Dermis microvascular lymphatic vessel endothelial cell (primary cell): Measurements from ENCODE around the gene STARD5. TPM values are rescaled to one million over a fixed set of nuclear protein-coding genes. Genes with fewer than 3 reads are reported as not detected.
"Not testable (repeated sequence)": the region's sequence is repeated elsewhere in the genome, so short reads cannot be mapped to it uniquely, and the experiment has no call there.

Source experiments
- DNase-seq, 2 donors: peaks; one replicate each; pipeline versions ENCODE4 v3.0.0 to v3.0.0-alpha.2; 2010; ENCODE audit warnings: low read depth in 2 of 2
- total RNA-seq: library from RNA; depleted of rRNA; stranded (reverse); fragments of >200 nt; gene quantifications from 2 replicates; pipeline ENCODE4 v1.2.1, GENCODE V29; 2014

Gene STARD5
- total RNA-seq, 1 donor from 2014 or later = 0.77 TPM

DNA sequence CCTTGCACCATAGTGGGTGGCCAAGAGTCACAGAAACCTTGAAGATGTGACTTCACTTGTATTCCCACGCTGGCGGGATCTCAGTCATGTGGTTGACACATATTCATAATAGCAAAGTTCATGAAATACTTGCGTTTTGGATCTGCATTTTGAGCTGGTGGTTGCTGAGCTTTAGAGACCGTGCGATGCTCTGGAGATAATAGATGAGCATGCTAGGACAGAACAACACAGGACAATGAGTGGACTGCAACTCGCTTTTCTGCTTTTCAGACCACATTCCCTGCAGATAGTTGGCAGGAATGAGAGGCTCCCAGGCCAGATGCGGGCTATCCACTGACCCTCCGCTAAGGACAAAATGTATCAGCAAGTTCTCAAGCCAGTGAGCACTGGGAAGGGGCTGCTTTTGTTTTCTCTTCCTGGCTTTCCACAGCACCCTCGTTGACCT is 13.8 kb upstream of the STARD5 start:
- no peak for DNase-seq

- no peak for DNase-seq
Observed at GRCh38 chr15:81337241-81337640, 13.3 kb upstream of the STARD5 start.

- DNase-seq = peak in 1 of 2 donors; percentile 33
Observed at GRCh38 chr15:81336568-81336967, 12.6 kb upstream of the STARD5 start.

GRCh38 chr15:81335631-81336030 is 11.7 kb upstream of the STARD5 start:
- no peak for DNase-seq

DNA sequence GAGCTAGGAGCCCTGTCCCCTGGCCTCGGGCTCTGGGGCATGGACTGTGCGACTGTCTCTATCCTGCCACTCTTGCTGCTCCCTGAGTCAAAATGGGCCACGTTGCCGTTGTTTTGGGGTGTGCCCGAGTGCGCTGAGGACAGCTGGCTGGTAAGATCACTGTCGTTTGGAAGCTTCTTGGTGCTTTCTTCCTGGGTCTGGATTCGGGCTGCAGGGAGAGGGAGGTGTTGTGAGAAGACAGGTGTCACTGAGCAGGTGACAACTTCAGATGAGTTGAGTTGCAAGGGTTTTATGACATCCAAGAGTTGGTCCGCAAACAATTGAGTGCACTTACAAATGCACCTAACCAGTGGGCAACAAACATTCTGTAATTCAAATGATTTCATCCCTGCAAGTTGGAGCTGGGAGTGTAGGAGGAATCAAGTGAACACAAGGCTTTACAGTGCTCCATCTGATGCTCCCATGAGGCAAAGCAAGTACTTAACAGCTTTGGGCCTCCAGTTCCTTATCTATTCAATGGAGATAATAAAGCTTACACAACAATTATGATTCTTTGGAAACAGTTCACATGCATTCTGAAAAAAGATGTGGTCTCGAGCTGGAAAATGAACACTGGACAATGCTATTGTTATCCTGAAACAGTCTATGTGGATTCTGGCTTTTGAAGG is 11.0 kb upstream of the STARD5 start:
- DNase-seq = no peak

DNA sequence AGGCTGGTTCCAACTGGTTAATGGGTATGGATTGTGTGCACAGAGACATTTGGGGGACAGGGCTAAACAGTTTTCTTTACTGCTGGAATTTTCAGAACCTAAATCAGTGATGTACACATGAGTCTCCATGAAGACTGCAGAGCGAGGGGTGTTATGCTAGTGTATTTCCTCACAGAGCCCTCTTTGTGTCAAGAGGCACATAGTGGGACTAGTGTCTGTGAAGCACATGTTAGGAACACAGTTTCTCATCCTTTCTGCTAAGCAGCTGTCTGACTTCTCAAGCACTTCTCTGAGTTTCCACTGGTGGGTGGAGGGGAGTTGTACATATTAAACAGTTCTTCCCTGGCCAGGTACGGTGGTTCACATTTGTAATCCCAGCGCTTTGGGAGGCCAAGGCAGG is 9.4 kb upstream of the STARD5 start:
- no peak for DNase-seq

GRCh38 chr15:81332326-81332725 is 8.4 kb upstream of the STARD5 start:
- no peak for DNase-seq

- DNase-seq = no peak
Observed at GRCh38 chr15:81331600-81331999, 7.7 kb upstream of the STARD5 start.

DNA sequence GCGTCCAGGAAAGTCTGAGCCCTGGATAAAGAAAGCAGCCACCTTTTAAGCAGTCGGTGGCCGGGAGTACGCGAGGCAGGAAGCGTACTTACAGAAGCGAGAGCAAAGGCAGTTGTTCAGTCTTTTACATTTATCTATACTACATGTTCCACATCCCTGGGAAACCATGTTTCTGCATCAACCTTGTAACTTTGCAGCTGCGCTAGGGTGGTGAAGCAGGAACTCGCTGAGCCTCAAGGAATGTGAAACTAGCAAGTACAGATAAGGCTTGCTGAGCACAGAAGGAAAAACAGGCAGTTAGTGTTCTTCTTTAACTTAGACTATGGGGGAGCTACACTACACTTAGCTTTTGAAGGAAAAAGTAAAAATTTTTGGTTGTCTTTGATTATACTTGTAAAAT is 7.2 kb upstream of the STARD5 start:
- DNase-seq = not testable (repeated sequence)

DNA sequence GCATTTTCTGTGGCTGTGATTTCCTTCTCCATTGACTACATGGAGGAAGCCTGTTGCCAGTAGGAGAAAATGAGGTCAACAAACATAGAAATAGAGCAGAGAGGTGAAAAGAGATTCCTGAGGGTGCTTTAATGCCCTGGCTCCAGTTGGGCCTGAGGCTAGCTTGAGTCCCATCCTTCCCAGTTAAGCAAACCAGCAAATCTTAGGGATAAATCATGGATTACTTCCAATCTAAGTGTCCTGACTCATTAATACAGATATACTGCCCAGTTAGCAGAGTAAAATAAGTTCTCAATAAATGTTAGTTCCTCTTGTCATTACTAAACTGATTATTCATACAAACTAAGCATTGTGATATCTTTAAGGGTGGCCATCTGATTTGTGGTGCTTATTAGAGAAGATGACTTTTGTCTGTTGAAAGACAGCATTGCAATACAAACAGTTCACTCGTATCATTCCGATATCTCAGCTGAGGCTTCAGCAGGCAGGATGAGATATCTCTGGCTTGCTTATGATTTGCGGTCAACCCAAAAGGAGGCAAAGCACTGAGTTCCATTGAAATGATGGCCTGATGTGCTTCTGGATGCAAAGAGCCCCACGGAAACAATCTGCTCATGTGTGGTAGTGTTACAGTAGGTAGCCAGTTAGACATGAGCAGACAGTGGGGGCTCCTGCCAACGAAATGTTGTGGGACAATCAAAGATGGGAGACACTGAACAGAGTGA is 6.6 kb upstream of the STARD5 start:
- no peak for DNase-seq

- DNase-seq = no peak
Observed at GRCh38 chr15:81329446-81329845, 5.5 kb upstream of the STARD5 start.

- no peak for DNase-seq
Observed at GRCh38 chr15:81327516-81327915, 3.6 kb upstream of the STARD5 start.

- DNase-seq = no peak
Observed at GRCh38 chr15:81326466-81327212, 2.7 kb upstream of the STARD5 start.

GRCh38 chr15:81323559-81323943 is 390 bp downstream of the STARD5 start:
- no peak for DNase-seq

DNA sequence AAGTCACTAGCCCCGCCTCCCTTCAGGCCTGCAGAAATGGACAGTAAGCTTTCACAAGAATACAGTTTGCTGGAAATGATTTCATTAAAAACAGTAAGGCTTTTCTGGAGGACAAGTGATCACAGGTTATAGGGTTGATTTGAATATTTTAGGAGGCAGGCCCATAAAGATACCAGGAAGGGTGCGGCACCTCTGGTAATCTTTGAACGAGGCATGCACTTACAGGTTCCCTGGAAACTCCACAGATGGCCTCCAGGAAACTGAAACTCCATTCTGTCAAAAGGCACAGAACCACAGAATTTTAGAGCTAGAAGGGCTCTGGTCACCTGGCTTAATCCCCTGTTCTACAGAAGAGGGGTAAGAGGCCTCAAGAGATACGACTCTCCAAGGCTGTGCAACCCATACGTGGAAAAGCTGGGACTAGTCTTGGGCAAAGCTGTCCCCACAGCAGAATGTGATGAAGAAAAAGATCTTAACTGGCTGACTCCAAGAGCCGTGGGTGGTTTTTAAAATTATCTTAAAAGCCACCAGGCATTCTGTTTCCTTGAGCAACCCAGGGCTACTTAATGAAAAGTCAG is 1.2 kb downstream of the STARD5 start:
- DNase-seq = no peak

GRCh38 chr15:81321667-81322066 is 2.3 kb downstream of the STARD5 start:
- no peak for DNase-seq

GRCh38 chr15:81317642-81318017 is 6.3 kb downstream of the STARD5 start:
- DNase-seq = no peak

DNA sequence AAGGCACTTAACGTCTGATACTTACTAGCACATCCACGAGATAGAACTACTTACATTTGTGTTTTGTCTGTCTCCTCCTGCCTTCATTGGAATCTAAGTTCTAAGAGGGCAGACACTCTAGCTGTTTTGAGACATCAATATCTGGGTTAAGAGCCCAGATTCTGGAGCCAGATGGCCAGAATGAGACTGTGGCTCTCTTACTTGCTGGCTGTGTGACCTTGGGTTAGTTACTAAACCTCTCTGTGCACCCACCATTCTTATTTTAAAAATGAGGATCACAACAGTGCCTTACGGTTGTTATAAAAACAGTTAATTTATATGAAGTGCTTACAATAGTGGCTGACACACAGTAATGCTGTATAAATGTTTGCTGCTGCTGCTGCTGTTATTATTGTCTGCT is 7.7 kb downstream of the STARD5 start:
- DNase-seq = no peak

DNA sequence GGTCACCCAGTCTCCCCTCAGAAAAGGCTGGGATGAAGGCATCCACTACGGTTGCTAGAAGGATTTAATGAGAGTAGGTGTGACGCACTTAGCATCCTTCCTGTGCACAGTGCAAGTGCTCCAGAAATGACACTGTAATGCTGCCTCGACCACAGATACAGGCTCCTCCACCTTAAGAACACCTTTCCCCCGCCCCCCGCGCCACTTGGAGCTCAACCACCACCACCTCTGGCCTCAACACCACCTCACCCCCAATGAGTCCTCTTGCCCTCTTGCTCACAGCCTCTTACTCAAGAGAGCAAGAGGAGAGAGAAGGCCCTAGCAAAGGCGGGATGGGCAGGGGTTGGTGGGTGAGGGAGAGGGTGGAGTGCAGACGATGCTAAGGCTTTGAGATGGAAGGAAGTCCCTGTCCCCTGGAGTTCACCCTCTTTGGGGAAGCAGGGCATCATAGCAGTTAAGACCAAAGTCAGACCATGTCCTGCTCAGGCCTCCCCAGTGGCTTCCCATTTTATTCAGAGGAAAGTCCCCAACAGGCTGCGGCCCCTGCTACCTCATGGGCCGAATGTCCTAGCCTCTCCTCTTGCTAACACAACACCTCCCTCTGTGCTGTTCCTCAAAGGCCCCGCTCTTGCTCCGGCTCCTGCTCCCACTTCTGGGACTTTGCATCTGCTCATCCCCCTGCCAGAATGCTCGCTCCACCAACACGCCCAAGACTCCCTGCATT is 8.3 kb downstream of the STARD5 start:
- no peak for DNase-seq

DNA sequence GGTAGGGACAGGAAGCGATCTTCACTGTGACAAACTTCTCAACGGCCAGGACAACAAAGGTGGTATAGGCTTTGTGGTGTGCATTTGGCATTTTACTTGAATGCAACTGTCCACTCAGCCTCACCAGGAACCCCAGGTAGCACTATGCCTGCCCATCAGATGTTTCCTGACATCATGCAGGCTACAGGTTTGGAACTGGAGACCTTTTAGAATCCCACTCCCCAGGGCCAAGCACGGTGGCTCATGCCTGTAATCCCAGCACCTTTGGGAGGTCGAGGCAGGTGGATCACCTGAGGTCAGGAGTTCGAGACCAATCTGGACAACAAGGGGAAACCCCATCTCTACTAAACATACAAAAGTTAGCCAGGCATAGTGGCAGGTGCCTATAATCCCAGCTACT is 9.6 kb downstream of the STARD5 start:
- DNase-seq = no peak

DNA sequence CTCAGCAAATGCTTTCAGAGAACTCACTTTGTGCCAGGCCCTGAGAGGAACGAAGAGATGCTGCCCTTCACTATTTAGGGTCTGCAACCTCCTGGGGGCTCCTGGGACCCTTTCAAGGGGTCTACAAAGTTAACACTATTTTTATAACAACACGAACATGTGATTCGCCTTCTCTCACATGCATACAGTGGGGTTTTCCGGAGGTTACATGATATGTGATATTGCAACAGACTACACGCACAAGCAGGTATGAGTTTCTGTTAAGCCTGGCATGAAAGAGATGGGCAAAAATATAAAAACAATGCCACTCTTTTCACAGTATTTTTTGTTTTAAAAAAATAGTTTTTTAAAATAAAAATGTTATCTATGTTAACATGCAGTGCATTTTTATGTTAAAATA is 10.3 kb downstream of the STARD5 start:
- DNase-seq = no peak
